Erythroblast (primary cell): ENCODE measurements around the gene GUCY1B1.
A peak's percentile ranks its signal among the peaks of the same experiment; 100 is the strongest.

Experiments used
- DNase-seq, 2 experiments: peaks; one replicate each; lab custom pipeline; 2025; lab: John Stamatoyannopoulos, UW
- GATA1 ChIP-seq: IDR thresholded peaks from 2 replicates; pipeline ENCODE4 v1.6.1; 2011; ENCODE audit warnings: low read depth, mild to moderate bottlenecking, control low read depth, low read length, moderate library complexity
- POLR2A ChIP-seq: IDR thresholded peaks from 2 replicates; pipeline ENCODE4 v1.6.1; 2011; ENCODE audit warnings: mild to moderate bottlenecking, low read length

Gene GUCY1B1

GRCh38 chr4:155799116-155799793 lies 40.4 kb downstream of the GUCY1B1 start:
- TF ChIP-seq GATA1: no peak
- TF ChIP-seq POLR2A: no peak

GRCh38 chr4:155799794-155800123 lies 40.9 kb downstream of the GUCY1B1 start:
- DNase-seq: no peak
- TF ChIP-seq POLR2A (no peak), GATA1 (no peak)

More at GRCh38 chr4:155799116-155799793, 40.4 kb downstream of the GUCY1B1 start:
- no peak for DNase-seq

GRCh38 chr4:155800685-155801343 lies 42.0 kb downstream of the GUCY1B1 start:
- TF ChIP-seq POLR2A: no peak
- no peak for TF ChIP-seq GATA1
- no peak for DNase-seq

GRCh38 chr4:155802190-155802959 lies 43.6 kb downstream of the GUCY1B1 start:
- TF ChIP-seq GATA1 (no peak), POLR2A (no peak)
- no peak for DNase-seq

GRCh38 chr4:155805016-155805415 lies 46.2 kb downstream of the GUCY1B1 start:
- no peak for TF ChIP-seq POLR2A
- TF ChIP-seq GATA1: no peak
- DNase-seq: no peak

GRCh38 chr4:155807021-155807420 lies 48.2 kb downstream of the GUCY1B1 start:
- TF ChIP-seq POLR2A (no peak), GATA1 (no peak)
- DNase-seq: no peak

GRCh38 chr4:155809835-155810234 lies 51.0 kb downstream of the GUCY1B1 start:
- DNase-seq: peak; percentile 38 to 47
- TF ChIP-seq POLR2A: no peak
- no peak for TF ChIP-seq GATA1

GRCh38 chr4:155811083-155811482 lies 52.3 kb downstream of the GUCY1B1 start:
- no peak for DNase-seq
- no peak for TF ChIP-seq GATA1
- no peak for TF ChIP-seq POLR2A

GRCh38 chr4:155818639-155819038 lies 59.8 kb downstream of the GUCY1B1 start:
- DNase-seq: no peak
- TF ChIP-seq GATA1: no peak
- TF ChIP-seq POLR2A: no peak

- TF ChIP-seq GATA1 (no peak), POLR2A (no peak)
- DNase-seq: no peak
Measured at GRCh38 chr4:155819066-155819465, 60.2 kb downstream of the GUCY1B1 start.

- no peak for TF ChIP-seq GATA1
- no peak for TF ChIP-seq POLR2A
Measured at GRCh38 chr4:155820887-155821518, 62.2 kb downstream of the GUCY1B1 start.

GRCh38 chr4:155822572-155822971 lies 63.8 kb downstream of the GUCY1B1 start:
- TF ChIP-seq GATA1: no peak
- no peak for TF ChIP-seq POLR2A
- no peak for DNase-seq

More at GRCh38 chr4:155820887-155821518, 62.2 kb downstream of the GUCY1B1 start:
- no peak for DNase-seq

- no peak for DNase-seq
- no peak for TF ChIP-seq POLR2A
- no peak for TF ChIP-seq GATA1
Measured at GRCh38 chr4:155828628-155829027, 69.8 kb downstream of the GUCY1B1 start.

GRCh38 chr4:155832664-155833063 lies 73.8 kb downstream of the GUCY1B1 start:
- no peak for TF ChIP-seq GATA1
- no peak for TF ChIP-seq POLR2A
- DNase-seq: no peak
